RWPE2 (cell line): ENCODE data around the gene PEX6.
A peak's percentile ranks its signal among the peaks of the same experiment; 100 is the strongest.

Experiments used
- ATAC-seq: fragments of 200-7000 bp; cut with Tn5 transposase; 3 replicates; pipeline ENCODE4 v1.9.1; 2021; ENCODE audit warnings: low read depth
- DNase-seq: peaks from one replicate; pipeline ENCODE4 v3.0.0-alpha.2; 2020; ENCODE audit warnings: low spot score
- H3K27ac ChIP-seq: fragments of 450-650 bp; 2 replicates; pipeline ENCODE4 v1.5.1; 2017; ENCODE audit warnings: mild to moderate bottlenecking; ENCODE audit not compliant: poor library complexity, severe bottlenecking
- H3K27me3 ChIP-seq: fragments of 250-450 bp; sonication (Bioruptor Pico); 2 replicates; pipeline ENCODE4 v1.5.1; 2021; ENCODE audit warnings: mild to moderate bottlenecking, moderate library complexity; ENCODE audit not compliant: insufficient read depth, poor library complexity, severe bottlenecking
- H3K36me3 ChIP-seq: fragments of 250-450 bp; sonication (Bioruptor Pico); 2 replicates; pipeline ENCODE4 v1.5.1; 2020; ENCODE audit warnings: low read depth, mild to moderate bottlenecking, moderate library complexity
- H3K4me1 ChIP-seq: fragments of 250-450 bp; sonication (Bioruptor Pico); 2 replicates; pipeline ENCODE4 v1.5.1; 2021; ENCODE audit warnings: mild to moderate bottlenecking, moderate library complexity; ENCODE audit not compliant: insufficient read depth, poor library complexity, severe bottlenecking
- H3K4me3 ChIP-seq: fragments of 250-450 bp; sonication (Bioruptor Pico); 2 replicates; pipeline ENCODE4 v1.5.1; 2021; ENCODE audit warnings: mild to moderate bottlenecking, moderate library complexity; ENCODE audit not compliant: severe bottlenecking
- H3K9me3 ChIP-seq: fragments of 250-450 bp; sonication (Bioruptor Pico); 2 replicates; pipeline ENCODE4 v1.5.1; 2021; ENCODE audit warnings: mild to moderate bottlenecking, moderate library complexity; ENCODE audit not compliant: severe bottlenecking
- CTCF ChIP-seq: fragments of 450-650 bp; IDR thresholded peaks from one replicate; pipeline ENCODE4 v1.5.1; 2017; ENCODE audit warnings: mild to moderate bottlenecking, moderate library complexity; ENCODE audit not compliant: poor library complexity, severe bottlenecking

The PEX6 gene

GRCh38 chr6:42937548-42938427 lies 41.2 kb downstream of the PEX6 start:
- peak; percentile 49; the same call in 1 of the 3 replicates for ATAC-seq
- H3K36me3 ChIP-seq: peaks cover 34% of the 10 kb centered on the region
- no peak overlapping the region for H3K27ac ChIP-seq
- H3K4me3 ChIP-seq: no peak overlapping the region
- no peak for DNase-seq
- no peaks in the 10 kb centered on the region for H3K27me3 ChIP-seq
- TF ChIP-seq CTCF: no peak
- H3K9me3 ChIP-seq: no peaks in the 10 kb centered on the region
- H3K4me1 ChIP-seq: peaks cover 6% of the 10 kb centered on the region

- H3K27ac ChIP-seq: no peak overlapping the region
- peaks cover 36% of the 10 kb centered on the region for H3K36me3 ChIP-seq
- no peaks in the 10 kb centered on the region for H3K27me3 ChIP-seq
- H3K4me3 ChIP-seq: no peak overlapping the region
- H3K4me1 ChIP-seq: peaks cover 6% of the 10 kb centered on the region
- no peak for ATAC-seq
- TF ChIP-seq CTCF: no peak
- H3K9me3 ChIP-seq: no peaks in the 10 kb centered on the region
- DNase-seq: no peak
Observed at GRCh38 chr6:42936398-42936797, 42.6 kb downstream of the PEX6 start.

GRCh38 chr6:42935322-42935721 lies 43.7 kb downstream of the PEX6 start:
- ATAC-seq (no peak), DNase-seq (no peak)
- peaks cover 6% of the 10 kb centered on the region for H3K4me1 ChIP-seq
- no peak overlapping the region for H3K4me3 ChIP-seq
- no peaks in the 10 kb centered on the region for H3K9me3 ChIP-seq
- H3K27ac ChIP-seq: no peak overlapping the region
- no peak for TF ChIP-seq CTCF
- no peaks in the 10 kb centered on the region for H3K27me3 ChIP-seq
- H3K36me3 ChIP-seq: peaks cover 35% of the 10 kb centered on the region

GRCh38 chr6:42933205-42933604 lies 45.8 kb downstream of the PEX6 start:
- Histone ChIP-seq H3K4me1 (peaks cover 9% of the 10 kb centered on the region), H3K4me3 (no peak overlapping the region), H3K27me3 (no peaks in the 10 kb centered on the region), H3K36me3 (peaks cover 35% of the 10 kb centered on the region), H3K9me3 (no peaks in the 10 kb centered on the region), H3K27ac (no peak overlapping the region)
- no peak for TF ChIP-seq CTCF
- DNase-seq: no peak
- ATAC-seq: no peak

GRCh38 chr6:42932412-42932811 lies 46.6 kb downstream of the PEX6 start:
- H3K4me3 ChIP-seq: no peak overlapping the region
- no peak for TF ChIP-seq CTCF
- no peaks in the 10 kb centered on the region for H3K27me3 ChIP-seq
- H3K9me3 ChIP-seq: no peaks in the 10 kb centered on the region
- DNase-seq (no peak), ATAC-seq (no peak)
- peaks cover 10% of the 10 kb centered on the region for H3K4me1 ChIP-seq
- H3K36me3 ChIP-seq: peaks cover 30% of the 10 kb centered on the region
- H3K27ac ChIP-seq: no peak overlapping the region
